Measurements from ENCODE around the gene JTB. TPM values are rescaled to one million over a fixed set of nuclear protein-coding genes. Genes with fewer than 3 reads are reported as not detected.
A peak's percentile ranks its signal among the peaks of the same experiment; 100 is the strongest.

The JTB gene
- total and polyA plus RNA-seq, 7 donors, result 171 to 324 (median 245) TPM

DNA sequence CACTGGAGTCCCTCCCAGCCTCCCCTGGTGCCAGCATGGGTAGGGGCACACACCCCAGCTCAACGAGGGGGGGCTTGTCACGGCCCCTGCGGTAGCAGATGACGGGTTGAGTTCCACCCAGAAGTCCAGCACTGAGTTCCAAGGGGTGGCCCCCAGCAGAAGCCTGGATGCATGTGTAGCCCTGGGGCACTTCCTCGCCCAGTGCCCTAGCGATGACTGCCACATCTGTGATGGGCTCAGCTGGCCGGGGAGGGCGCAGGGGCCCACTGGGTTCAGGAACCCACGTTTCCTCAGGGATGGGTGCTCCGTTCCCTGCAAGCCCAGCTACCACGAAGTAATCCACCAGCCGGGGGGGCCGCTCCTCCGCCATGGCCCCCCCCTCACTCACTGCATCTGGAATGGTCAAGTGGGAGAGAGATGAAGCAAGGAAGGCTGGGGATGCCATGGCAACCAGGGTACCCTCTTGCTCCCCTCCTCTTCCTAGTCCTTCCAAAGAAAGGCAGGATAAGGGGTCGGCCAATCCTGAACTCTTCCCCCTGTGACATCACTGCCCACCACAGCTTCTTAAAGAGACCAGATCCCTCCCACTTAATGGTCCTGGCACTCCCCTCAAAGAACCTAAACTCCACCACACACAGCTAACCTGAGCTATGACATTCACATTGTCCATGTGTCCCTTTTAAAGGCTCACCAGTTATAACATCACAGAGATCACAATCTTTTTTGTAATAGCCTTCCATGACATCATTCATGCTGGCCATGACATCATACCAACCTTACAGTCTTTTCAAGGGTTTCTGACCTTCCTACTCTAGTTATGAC lies 33.3 kb downstream of the JTB start:
- H3K4me1 ChIP-seq, result peaks cover 0 to 29% (median 19%) of the 10 kb centered on the region in 4 donors
- H3K27me3 ChIP-seq, result no peaks in the 10 kb centered on the region
- peak overlapping the region; percentile 98 to 100 (median 99) for H3K27ac ChIP-seq
- no peaks in the 10 kb centered on the region for H3K9me3 ChIP-seq
- intact Hi-C loops (cut with DNase I), result loop anchor here (2.0 kb wide), 1 partner anchor 121 kb away; no protein-coding TSS in a partner anchor
- DNase-seq, result no peak
- H3K36me3 ChIP-seq, result peaks cover 0 to 66% (median 37%) of the 10 kb centered on the region in 4 donors
- peak overlapping the region in 3 of 4 donors; percentile 1 to 98 (median 95) for H3K4me3 ChIP-seq
- WGBS, 2 donors, result 86% methylated on average over 15 of the region's 15 CpGs
- TF ChIP-seq POLR2A (IDR thresholded peaks at IDR 0.05) (no peak), POLR2AphosphoS5 (IDR thresholded peaks at IDR 0.05) (no peak), EP300 (IDR thresholded peaks at IDR 0.05) (no peak)
- TF ChIP-seq, protein P1, sequence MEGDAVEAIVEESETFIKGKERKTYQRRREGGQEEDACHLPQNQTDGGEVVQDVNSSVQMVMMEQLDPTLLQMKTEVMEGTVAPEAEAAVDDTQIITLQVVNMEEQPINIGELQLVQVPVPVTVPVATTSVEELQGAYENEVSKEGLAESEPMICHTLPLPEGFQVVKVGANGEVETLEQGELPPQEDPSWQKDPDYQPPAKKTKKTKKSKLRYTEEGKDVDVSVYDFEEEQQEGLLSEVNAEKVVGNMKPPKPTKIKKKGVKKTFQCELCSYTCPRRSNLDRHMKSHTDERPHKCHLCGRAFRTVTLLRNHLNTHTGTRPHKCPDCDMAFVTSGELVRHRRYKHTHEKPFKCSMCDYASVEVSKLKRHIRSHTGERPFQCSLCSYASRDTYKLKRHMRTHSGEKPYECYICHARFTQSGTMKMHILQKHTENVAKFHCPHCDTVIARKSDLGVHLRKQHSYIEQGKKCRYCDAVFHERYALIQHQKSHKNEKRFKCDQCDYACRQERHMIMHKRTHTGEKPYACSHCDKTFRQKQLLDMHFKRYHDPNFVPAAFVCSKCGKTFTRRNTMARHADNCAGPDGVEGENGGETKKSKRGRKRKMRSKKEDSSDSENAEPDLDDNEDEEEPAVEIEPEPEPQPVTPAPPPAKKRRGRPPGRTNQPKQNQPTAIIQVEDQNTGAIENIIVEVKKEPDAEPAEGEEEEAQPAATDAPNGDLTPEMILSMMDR (IDR thresholded peaks at IDR 0.05), result no peak

DNA sequence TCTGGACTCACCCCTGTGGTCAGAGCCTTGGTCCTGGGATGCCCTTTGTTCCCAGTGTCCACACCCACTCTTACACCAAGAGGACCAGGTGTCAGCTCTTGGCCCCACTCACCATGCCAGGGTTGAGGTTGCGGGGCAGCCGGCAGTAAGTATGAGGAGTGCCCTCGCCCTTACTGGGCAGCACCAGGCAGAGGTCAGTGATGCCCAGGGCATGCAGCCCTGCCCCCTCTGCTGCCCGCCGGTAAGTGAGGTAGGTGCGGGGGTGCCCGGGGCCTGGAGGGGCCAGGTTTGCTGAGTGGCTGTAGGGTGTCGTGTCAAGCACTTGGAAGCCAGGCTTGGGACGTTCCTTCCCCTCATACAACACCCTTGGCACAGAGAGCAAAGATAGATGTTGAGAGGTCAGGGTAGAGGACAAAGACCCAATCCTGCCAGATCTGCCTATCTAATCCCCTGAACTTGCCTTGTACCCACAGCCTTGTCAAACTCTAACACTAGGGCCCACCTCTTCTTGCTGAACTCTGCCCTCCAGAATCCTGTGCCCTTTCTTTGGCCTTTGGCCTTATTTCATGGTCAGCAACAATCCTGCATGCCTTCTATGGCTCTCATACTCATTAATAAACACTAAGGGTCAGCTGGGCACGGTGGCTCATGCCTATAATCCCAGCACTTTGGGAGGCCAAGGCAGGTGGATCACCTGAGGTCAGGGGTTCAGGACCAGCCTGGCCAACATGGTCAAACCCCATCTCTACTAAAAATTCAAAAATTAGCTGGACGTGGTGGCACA lies 34.5 kb downstream of the JTB start:
- Histone ChIP-seq H3K4me3 (no peak overlapping the region), H3K27me3 (no peaks in the 10 kb centered on the region), H3K4me1 (peaks cover 0 to 29% (median 19%) of the 10 kb centered on the region in 4 donors), H3K27ac (no peak overlapping the region), H3K36me3 (peaks cover 0 to 64% (median 25%) of the 10 kb centered on the region in 4 donors), H3K9me3 (no peaks in the 10 kb centered on the region)
- 91 to 94% methylated on average over 11 of the region's 11 CpGs for WGBS, 2 donors
- intact Hi-C loops (cut with DNase I), result no loop called here
- no peak for DNase-seq
- TF ChIP-seq POLR2A (IDR thresholded peaks at IDR 0.05) (no peak), EP300 (IDR thresholded peaks at IDR 0.05) (no peak), POLR2AphosphoS5 (IDR thresholded peaks at IDR 0.05) (no peak)
- TF ChIP-seq, protein P1 (IDR thresholded peaks at IDR 0.05), result no peak

DNA sequence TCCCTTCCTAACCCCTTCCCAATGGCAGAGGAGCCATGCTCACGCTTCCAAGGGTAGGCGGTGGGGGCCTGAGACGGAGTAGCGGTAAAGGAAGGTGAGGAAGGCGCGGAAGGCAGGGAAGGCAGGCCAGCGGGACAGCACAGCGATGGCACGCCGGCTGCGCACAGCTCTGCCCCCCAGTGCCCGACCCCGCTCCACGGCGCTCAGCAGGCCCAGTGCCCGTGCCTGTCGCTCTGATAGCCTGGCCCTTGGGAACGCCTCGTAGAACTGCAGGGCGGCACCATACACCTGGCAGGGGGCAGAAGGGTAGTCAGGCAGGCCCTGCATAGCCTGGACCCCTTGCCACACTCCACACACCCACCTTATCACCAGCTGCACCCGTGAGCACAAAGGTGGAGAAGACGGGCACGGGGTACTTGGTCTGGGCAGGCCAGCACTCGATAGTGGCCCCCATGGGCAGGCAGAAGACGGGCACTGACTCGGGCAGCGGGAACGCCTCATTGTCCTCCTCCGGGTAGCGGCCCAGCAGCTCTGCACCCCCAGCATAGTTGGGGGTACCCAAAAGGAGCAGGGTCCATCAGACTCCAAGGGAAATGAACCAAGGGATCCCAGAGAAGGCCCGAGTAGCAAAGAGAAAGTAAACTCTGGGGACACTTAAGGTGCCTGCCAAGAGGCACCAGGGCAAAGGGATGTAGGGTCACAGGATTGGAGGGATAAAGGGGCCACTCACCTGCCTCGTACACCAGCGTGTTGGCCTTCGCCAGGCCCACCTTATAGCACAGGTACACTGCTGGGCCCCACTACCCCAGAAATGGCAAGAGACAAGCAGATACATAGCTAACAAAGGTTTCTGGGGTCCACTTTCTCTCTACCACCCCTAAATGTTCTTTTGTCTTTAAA lies 35.4 kb downstream of the JTB start:
- no peak for DNase-seq
- Histone ChIP-seq H3K9me3 (no peaks in the 10 kb centered on the region), H3K4me3 (no peak overlapping the region), H3K27ac (no peak overlapping the region), H3K27me3 (no peaks in the 10 kb centered on the region), H3K36me3 (peaks cover 6 to 67% (median 29%) of the 10 kb centered on the region in 4 donors), H3K4me1 (peaks cover 0 to 27% (median 17%) of the 10 kb centered on the region in 4 donors)
- TF ChIP-seq POLR2A (IDR thresholded peaks at IDR 0.05), result no peak
- no peak for TF ChIP-seq POLR2AphosphoS5 (IDR thresholded peaks at IDR 0.05)
- intact Hi-C loops (cut with DNase I), result no loop called here
- 94 to 96% methylated on average over 34 of the region's 34 CpGs for WGBS, 2 donors

DNA sequence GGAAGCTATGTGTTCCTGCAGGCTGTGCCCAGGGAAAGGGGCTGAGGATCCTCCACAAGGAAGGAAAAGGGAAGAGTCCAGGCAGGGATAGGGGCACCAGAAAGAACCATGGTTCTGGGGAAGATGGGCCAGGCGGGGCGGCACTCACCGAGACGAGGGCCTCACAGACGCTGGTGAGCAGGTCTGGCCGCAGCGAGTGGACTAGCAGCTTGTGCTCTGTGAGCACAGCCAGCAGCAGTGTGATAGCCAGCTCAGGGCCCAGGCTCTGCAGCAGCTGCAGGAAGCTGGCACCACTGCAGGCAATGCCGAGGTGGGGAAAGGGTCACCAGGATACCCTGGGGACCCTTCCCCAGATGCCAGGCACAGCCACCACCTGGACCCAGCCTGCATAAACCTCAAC lies 36.7 kb downstream of the JTB start:
- intact Hi-C loops (cut with DNase I), result no loop called here
- Histone ChIP-seq H3K27me3 (no peaks in the 10 kb centered on the region), H3K4me3 (no peak overlapping the region), H3K36me3 (peaks cover 19 to 81% (median 42%) of the 10 kb centered on the region in 4 donors), H3K4me1 (peaks cover 0 to 22% (median 15%) of the 10 kb centered on the region in 4 donors), H3K9me3 (no peaks in the 10 kb centered on the region), H3K27ac (no peak overlapping the region)
- WGBS, 2 donors, result 94 to 96% methylated on average over 8 of the region's 8 CpGs
- TF ChIP-seq, protein P1 (IDR thresholded peaks at IDR 0.05), result no peak
- no peak for TF ChIP-seq POLR2AphosphoS5 (IDR thresholded peaks at IDR 0.05)
- TF ChIP-seq EP300 (IDR thresholded peaks at IDR 0.05), result no peak
- TF ChIP-seq POLR2A (IDR thresholded peaks at IDR 0.05), result no peak
- no peak for DNase-seq

Measured in sigmoid colon (tissue), 7 donors.